G401 (cell line): ENCODE data around the gene SMARCD1. TPM values are rescaled to one million over a fixed set of nuclear protein-coding genes. Genes with fewer than 3 reads are reported as not detected.

Experiments used
- DNase-seq: peaks from one replicate; pipeline ENCODE4 v3.0.0-alpha.2; 2015; ENCODE audit warnings: low spot score
- in situ Hi-C: cut with HindIII; loops from 2 replicates; pipeline ENCODE4 v1.10.0; 2016; ENCODE audit warnings: low sequenced_read_pairs, mixed read lengths
- total RNA-seq: library from RNA; depleted of rRNA; stranded (reverse); fragments of >200 nt; shearing (Covaris generic); gene quantifications from 2 replicates; pipeline ENCODE4 v1.2.3, GENCODE V29; 2014; rRNA removed

SMARCD1 gene
- total RNA-seq: 39.1 and 68.1 TPM in 2 replicates

GRCh38 chr12:50084775-50085614 is at the start of gene SMARCD1:
SMARCD1 (plus strand) TSS chr12:50085342; CDS start chr12:50085370, 28 bp downstream.
- peak; percentile 94 for DNase-seq
- in situ Hi-C loops: no loop called here

GRCh38 chr12:50038336-50038735 is 46.8 kb upstream of the SMARCD1 start:
- in situ Hi-C loops: no loop called here
- no peak for DNase-seq

- in situ Hi-C loops: no loop called here
- DNase-seq: peak; percentile 79
Observed at GRCh38 chr12:50039151-50039835, 45.8 kb upstream of the SMARCD1 start.

- in situ Hi-C loops: no loop called here
- no peak for DNase-seq
Observed at GRCh38 chr12:50040657-50041056, 44.5 kb upstream of the SMARCD1 start.

DNA sequence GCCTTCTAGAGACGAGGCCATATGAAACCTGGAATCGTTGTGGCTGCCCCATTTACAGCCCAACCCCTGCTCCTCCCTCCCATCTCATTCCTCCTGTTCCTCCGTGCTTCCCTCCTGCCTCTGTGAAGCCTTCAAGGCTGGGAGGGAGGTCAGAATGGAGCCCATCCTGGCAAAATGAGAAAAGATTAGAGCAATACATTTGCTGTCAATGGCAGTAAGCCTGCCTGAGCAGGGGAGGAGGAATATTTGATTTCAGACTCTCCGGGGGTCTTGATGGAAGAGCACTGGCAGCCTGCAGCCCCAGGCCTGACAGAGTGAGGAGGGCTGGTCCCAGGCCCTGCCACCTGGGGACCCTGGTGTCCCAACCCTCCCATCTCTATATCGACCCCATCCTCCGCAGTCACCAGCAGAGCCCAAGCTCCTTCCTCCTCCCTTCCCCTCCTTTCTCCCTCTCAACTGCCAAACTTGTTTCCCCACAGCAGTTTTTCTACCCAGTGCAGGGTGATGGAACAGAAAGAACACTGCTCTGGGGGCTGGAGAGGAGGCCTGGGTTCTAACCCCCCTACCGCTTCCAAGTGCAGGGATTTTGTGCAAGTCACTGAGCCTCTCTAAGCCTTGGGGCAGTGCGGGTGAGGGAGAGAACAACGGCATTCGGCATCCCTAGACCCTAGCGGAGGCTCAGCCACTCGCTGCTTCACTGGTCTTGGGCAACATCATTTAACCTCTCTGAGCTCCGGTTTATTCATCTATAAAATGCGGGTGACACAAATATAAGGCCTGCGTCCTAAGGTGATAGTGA is 43.9 kb upstream of the SMARCD1 start:
- no peak for DNase-seq
- in situ Hi-C loops: no loop called here

DNA sequence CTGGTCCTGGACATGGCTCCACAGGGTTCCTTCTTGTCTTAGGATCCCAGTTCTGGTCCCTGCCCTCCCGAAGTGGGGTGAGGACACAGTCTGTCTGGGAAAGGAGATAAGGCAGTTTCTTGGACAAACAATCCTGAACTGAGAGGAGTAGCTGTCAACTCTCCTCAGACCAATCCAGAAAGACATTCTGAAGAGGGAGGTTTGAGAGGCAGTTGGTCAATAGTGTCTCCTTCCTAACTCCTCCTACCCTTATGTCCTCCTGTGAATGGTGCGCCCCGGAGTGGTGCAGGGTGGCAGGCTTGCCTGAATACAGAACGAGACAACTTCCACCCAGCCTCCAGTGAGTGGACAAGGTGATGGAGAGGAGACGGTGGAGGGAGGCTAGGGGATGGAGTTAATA is 43.2 kb upstream of the SMARCD1 start:
- in situ Hi-C loops: no loop called here
- DNase-seq: no peak

GRCh38 chr12:50042693-50043092 is 42.4 kb upstream of the SMARCD1 start:
- DNase-seq: no peak
- in situ Hi-C loops: no loop called here

- DNase-seq: no peak
- in situ Hi-C loops: no loop called here
Observed at GRCh38 chr12:50043308-50043707, 41.8 kb upstream of the SMARCD1 start.

GRCh38 chr12:50043854-50044253 is 41.3 kb upstream of the SMARCD1 start:
- in situ Hi-C loops: no loop called here
- no peak for DNase-seq

DNA sequence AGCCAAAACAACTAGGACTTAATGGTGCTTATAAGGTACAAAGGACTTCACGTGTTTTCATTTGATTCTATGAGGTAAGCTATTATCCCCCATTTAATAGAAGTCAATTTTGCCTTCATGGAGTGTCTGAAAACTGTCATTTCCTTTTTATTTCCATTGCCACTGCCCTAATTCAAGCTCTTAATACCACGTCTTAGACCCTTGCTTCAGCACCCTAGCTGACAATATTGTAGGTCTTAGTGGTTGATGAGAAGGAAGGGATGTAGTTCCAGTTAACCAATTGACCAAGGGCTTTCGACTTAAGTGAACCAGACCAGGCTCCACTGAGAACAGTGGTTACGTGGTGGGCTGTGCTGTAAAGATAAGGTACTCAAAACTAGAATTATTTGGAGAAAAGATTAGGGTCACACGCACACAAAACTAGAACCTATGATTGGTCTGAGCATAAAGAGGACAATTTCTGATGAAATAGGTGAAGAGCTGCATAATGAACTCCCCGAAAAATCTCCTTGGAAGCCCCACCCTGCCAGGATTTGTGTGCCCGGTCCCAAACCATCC is 37.4 kb upstream of the SMARCD1 start:
- in situ Hi-C loops: no loop called here
- no peak for DNase-seq

GRCh38 chr12:50049254-50050118 is 35.7 kb upstream of the SMARCD1 start:
- no peak for DNase-seq
- in situ Hi-C loops: no loop called here

DNA sequence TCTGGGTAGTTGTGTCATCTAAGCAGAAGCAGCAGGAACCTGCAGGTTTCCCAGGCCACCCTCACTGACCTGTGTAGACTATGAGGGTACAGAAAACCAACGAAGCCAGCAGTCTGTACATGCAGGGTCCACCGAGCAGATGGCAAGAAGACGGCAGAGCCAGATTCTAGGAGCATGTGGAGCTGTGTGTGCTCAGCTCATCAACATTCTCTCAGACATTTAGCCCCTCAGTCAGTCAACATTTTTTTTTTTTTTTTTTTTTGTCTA is 35.1 kb upstream of the SMARCD1 start:
- no peak for DNase-seq
- in situ Hi-C loops: no loop called here

DNA sequence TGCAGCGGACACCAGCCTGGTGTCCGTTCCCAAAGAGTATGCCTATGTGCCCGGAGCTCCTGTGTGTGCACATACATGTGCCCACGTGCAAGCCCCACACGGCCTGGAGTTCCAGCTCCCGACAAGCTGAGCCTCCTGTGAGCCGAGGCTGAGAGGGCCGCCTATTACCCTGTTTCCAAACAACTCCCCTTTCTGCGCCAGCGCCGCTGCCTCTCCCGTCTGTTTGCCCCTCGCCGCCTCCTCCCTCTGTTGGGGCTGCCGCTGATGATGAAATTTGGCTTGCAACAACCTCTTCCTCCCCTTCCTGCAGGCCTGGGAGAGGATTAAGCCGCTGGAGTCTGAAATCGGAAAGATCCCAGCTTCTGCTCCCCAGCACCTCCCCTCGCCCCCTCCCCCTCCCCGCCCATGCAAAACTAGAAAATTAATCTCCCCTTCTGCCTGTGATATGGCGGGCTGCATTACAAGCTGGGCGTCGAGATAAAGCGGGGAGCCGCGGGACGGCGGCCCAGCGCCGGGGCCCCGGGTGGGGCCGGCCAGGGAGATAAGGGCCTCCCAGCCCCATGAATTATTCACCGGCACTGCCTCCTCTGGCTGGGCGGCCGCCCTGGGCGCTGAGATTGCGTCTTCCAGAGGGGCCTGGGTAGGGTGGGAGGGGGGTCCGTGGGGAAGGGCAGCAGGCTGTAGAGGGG is 34.6 kb upstream of the SMARCD1 start:
- no peak for DNase-seq
- in situ Hi-C loops: no loop called here

- no peak for DNase-seq
- in situ Hi-C loops: no loop called here
Observed at GRCh38 chr12:50051101-50051806, 33.9 kb upstream of the SMARCD1 start.

- in situ Hi-C loops: no loop called here
- DNase-seq: no peak
Observed at GRCh38 chr12:50052544-50052943, 32.6 kb upstream of the SMARCD1 start.

DNA sequence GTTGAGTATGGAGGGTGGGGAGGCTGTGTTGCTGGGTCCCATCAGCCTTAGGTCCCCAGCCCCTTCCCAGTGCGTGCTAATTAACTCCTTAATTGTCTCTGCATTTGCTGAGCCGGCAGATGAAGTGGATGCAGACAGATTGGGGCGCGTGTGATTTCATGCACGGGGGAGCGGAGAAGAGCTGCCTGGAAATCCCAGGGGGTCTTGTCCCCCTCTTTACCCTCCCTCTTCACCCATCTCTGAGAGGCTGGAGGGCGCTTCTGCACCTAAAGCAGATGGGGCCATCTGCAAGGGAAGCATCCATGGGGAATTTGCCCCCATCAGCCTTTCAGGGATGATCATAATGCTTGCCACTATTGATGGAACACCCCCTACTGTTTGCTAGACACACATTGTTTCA is 32.2 kb upstream of the SMARCD1 start:
- DNase-seq: no peak
- in situ Hi-C loops: no loop called here

GRCh38 chr12:50053583-50053982 is 31.6 kb upstream of the SMARCD1 start:
- in situ Hi-C loops: no loop called here
- DNase-seq: no peak
